GM10266 (cell line): ENCODE results near the gene SOCS7.
"Not testable (repeated sequence)": the region's sequence is repeated elsewhere in the genome, so short reads cannot be mapped to it uniquely, and the experiment has no call there.

Experiments
- DNase-seq: peaks from one replicate; pipeline ENCODE4 v3.0.0; 2012; ENCODE audit errors: extremely low spot score
- CTCF ChIP-seq: IDR thresholded peaks from 2 replicates; pipeline ENCODE4 v1.5.1; 2012; ENCODE audit warnings: mild to moderate bottlenecking, low read depth; ENCODE audit not compliant: control insufficient read depth, insufficient read depth; ENCODE audit errors: missing control alignments

The SOCS7 gene

DNA sequence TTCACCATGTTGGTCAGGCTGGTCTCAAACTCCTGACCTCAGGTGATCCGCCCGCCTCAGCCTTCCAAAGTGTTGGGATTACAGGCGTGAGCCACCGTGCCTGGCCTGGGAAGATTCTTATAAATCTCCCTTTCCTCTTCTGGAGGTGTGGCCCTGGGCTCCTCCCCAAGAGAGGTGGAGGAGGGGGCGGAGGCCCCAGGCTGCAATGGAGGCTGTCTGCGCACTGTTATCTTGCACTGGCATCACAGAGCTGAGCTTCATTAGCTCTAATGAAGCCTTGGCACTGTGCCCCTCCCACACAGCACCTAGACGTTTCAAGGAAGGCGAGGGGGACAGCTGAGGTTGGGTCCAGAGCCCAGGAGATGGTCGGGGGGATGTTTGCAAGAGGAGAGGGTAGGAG is 84.2 kb downstream of the SOCS7 start:
- TF ChIP-seq CTCF = no peak
- no peak for DNase-seq

GRCh38 chr17:38436386-38436785 is 84.7 kb downstream of the SOCS7 start:
- TF ChIP-seq CTCF = no peak
- DNase-seq = no peak

GRCh38 chr17:38437313-38437712 is 85.7 kb downstream of the SOCS7 start:
- DNase-seq = not testable (repeated sequence)

GRCh38 chr17:38439436-38439835 is 87.8 kb downstream of the SOCS7 start:
- DNase-seq = no peak
- TF ChIP-seq CTCF = no peak

GRCh38 chr17:38440614-38441397 is 89.2 kb downstream of the SOCS7 start:
- no peak for DNase-seq
- TF ChIP-seq CTCF = no peak

- no peak for TF ChIP-seq CTCF
- no peak for DNase-seq
These were observed 89.9 kb downstream of the SOCS7 start for GRCh38 chr17:38441429-38442061.

DNA sequence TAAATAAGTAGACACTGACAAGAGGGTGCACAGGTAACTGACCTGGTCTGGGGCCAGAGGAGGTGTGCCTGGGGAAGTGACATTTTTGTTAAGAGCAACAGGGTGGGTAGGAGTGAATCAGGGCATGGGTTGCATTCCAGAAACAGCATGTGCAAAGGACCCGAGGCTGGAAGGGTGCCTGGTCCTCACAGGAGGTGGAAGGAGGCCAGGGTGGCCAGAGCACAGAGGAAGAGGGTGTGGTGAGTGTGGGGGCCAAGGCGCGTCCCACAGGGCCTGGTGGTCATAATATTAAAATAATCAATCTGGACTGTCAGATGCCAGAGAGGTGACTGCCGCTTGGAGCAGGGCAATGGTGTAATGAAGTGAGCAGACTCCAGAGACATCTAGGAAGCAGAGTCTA is 90.9 kb downstream of the SOCS7 start:
- TF ChIP-seq CTCF = no peak
- no peak for DNase-seq
